T-helper 22 cell (primary cell): Measurements from ENCODE around the gene QDPR.
A peak's percentile ranks its signal among the peaks of the same experiment; 100 is the strongest.
"Not testable (repeated sequence)": the region's sequence is repeated elsewhere in the genome, so short reads cannot be mapped to it uniquely, and the experiment has no call there.

Experiments used
- DNase-seq: peaks from one replicate; pipeline ENCODE4 v3.0.0-alpha.2; 2020; ENCODE audit warnings: low read depth

The QDPR gene

DNA sequence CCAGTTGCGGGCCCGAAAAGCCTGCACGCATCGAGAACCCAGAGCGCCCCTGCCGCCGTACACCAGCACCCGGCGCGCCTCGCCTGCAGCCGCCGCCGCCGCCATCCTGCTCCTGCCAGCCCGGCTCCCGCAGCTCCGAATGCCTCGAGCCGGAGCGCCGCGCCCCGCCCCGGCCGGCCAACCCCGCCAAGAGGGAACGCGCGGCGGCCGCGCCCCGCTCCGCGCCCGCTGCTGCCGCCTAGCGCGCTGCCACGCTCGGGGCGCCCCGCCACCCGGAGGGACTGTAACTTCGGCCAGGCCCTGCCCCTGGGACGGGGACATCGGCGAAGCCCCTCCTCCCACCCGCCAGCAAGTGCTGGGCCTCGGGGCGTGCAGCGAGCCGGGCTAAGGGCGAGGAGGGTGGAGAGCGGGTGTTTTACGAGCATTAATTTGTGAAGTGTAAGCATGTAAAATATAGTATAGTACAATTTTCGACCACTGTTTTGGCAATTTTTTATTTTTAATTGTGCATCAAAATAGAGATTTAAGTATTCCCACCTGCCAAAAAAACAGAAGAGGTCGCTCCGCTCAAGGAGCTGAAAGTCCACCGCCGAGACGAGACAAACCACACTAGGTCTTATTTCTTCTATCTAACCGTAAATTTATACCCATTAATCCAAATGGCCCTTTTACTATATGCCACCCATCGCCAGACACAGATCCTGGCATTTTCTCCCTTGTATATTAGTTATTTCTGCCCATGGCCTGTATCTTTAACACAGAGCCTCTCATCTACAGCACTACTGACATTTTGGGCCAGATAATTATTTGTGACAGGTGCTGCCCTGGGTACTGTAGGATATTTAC is at the start of gene QDPR:
Gene QDPR (minus strand): TSS at position 141 of the 846 bp plus-strand sequence. CDS start 36 bp downstream, at position 105.
- DNase-seq, result peak; percentile 43

- DNase-seq, result no peak
Observed at GRCh38 chr4:17561195-17561909, 49.5 kb upstream of the QDPR start.

GRCh38 chr4:17560065-17560673 is 48.3 kb upstream of the QDPR start:
- no peak for DNase-seq

DNA sequence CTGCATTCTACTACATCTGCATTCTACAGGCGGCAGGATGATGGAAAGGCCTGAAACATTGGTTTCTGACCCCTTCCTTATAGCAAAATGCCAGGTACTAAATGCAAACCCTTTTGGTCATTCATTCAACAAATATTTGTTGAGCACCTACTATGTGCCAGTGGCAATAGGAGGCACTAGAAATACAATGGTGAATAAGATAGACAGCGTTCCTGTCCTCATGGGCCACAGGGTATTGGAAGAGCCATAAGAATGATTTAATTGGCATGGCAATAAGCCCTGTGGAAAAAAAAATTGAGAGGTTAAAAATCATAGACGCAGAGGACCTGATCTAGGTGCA is 47.8 kb upstream of the QDPR start:
- no peak for DNase-seq

GRCh38 chr4:17558941-17559708 is 47.2 kb upstream of the QDPR start:
- no peak for DNase-seq

DNA sequence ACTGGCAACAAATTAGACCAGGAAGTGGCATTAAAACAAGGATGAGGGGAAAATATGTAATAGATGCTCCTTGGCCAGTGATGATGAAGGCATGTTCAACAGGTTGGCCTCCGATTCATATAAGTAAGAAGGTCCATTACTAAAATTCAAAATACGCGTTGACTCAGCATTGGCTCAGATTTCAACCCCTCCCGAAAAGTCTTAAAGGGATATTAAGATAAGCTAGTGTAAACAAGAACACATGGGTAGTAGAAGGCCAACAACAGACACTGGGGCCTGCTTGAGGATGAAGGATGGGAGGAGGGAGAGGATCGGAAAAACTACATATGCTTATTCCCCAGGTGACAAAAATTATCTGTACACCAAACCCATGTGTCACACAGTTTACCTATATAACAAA is 46.0 kb upstream of the QDPR start:
- DNase-seq, result no peak

DNA sequence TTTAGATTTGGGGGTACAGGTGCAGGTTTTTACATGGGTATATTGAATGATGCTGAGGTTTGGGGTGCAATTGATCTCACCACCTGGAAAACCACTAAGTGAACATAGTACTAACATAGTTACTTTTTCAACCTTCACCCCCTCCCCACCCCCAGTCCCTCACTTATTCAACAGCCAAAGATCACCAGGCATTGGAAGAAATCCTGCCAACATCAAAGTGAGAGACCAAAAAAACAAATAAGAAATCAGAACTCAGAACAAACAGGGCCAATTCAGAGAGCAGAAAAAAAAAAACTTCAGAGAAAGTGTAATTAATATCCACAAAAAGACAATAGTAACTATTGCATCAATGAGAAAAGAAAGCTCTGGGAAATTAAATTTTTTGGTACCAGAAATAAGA is 44.6 kb upstream of the QDPR start:
- DNase-seq, result no peak

DNA sequence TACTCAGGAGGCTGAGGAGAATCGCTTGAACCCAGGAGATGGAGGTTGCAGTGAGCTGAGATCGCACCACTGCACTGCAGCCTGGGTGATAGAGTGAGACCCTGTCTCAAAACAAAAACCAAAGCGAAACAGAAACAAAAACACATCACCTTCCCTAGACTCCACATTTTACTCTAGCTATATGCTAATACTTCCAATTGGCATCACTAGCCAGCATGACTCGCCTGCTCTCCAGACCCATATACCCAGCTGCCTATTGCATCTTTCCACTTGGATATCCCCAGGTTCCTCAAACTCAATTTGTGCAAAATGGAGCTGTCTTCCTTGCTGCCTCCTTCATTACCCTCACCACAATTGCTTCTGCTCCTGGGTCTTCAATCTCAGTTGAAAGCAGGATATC is 42.7 kb upstream of the QDPR start:
- DNase-seq, result no peak

DNA sequence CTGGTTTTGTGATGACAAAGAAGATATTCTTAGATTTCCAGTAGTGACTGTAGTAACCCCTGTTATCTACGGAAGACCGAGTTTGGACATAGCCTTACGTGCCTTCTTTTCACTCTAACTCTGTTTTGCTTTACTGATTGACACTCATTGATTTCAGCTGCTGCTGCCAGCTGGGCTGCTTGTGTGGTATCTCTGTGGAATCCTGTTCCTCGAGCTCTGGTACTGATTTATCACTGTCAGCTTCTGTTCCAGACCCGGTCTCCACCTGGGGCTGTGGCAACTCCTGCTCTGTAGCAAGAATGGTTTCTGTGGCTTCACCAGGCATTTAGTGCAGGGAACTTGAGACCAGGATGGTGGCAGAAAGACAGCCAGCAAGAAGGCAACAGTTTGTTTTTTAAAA is 40.5 kb upstream of the QDPR start:
- DNase-seq, result no peak

GRCh38 chr4:17550549-17550948 is 38.7 kb upstream of the QDPR start:
- no peak for DNase-seq

DNA sequence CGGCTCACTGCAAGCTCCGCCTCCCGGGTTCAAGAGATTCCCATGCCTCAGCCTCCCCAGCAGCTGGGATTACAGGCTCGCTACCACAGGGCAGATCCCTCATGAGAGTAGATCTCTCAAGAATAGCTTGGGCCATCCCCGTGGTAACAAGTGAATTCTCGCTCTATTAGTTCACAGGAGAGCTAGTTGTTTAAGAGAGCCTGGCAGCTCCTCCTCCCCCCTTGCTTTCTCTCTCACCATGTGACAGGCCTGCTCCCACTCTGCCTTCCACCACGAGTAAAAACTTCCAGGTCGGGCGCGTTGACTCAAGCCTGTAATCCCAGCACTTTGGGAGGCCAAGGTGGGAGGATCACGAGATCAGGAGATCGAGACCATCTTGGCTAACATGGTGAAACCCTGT is 34.8 kb upstream of the QDPR start:
- no peak for DNase-seq

DNA sequence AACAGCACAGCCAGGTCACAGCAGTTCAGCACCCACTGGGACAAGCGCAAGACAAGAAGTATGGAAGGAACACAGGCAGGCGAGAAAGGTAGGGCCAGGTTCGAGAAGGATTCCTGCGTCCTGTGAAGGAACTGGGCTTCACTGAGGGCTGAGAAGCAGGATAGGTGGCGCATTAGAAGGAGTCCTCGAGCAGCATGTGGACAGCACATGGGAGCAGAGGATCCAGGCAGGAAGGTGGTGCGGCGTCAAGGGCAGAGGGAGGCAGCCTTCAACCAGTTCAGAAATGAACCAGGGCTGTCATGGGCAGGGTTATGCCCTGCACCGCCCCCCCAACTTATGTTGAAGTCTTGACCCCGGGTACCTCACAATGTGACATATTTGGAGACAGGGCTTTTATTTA is 34.3 kb upstream of the QDPR start:
- no peak for DNase-seq

GRCh38 chr4:17545374-17546140 is 33.7 kb upstream of the QDPR start:
- DNase-seq, result no peak

GRCh38 chr4:17544831-17545234 is 32.9 kb upstream of the QDPR start:
- no peak for DNase-seq

DNA sequence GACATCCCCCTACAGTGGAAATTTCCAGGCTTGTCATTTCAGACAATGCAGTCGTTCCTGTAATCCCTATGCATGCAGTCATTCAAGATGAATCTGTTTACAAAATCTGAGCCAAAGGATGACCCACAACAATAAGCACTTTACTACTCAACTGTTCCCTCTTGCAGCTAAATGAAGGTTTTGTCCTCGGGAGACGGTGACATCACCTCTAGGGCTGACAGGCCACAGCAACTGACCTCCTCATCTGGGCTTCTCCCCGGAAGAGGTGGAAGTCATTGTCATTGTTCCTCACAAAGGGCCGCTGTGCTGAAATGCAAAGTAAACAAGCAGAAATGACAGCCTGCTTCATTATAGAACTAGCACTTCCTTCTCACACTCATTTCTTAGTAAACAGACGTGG is 32.3 kb upstream of the QDPR start:
- DNase-seq, result no peak

- DNase-seq, result not testable (repeated sequence)
Observed at GRCh38 chr4:17537060-17537459, 25.2 kb upstream of the QDPR start.

- no peak for DNase-seq
Observed at GRCh38 chr4:17535906-17536305, 24.0 kb upstream of the QDPR start.

DNA sequence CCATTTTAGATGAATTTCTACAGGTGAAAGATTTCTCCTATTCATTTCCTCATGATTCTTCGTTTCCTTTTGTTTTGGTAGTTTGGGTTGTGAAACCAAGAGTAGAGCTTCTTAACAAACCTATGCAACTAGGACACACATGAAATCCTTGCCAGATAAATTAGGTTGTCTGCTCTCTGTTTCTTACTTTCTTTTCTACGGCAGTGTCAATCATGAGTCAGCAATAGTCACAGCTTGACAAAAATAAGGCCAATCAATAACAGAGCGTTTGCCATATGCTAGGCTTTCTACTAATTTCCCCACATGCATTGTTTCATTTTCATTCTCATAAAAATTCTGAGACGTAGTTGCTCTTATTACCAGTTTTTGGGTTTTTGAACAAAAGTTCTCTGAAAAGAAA is 23.4 kb upstream of the QDPR start:
- DNase-seq, result no peak

GRCh38 chr4:17534705-17535104 is 22.8 kb upstream of the QDPR start:
- DNase-seq, result no peak

DNA sequence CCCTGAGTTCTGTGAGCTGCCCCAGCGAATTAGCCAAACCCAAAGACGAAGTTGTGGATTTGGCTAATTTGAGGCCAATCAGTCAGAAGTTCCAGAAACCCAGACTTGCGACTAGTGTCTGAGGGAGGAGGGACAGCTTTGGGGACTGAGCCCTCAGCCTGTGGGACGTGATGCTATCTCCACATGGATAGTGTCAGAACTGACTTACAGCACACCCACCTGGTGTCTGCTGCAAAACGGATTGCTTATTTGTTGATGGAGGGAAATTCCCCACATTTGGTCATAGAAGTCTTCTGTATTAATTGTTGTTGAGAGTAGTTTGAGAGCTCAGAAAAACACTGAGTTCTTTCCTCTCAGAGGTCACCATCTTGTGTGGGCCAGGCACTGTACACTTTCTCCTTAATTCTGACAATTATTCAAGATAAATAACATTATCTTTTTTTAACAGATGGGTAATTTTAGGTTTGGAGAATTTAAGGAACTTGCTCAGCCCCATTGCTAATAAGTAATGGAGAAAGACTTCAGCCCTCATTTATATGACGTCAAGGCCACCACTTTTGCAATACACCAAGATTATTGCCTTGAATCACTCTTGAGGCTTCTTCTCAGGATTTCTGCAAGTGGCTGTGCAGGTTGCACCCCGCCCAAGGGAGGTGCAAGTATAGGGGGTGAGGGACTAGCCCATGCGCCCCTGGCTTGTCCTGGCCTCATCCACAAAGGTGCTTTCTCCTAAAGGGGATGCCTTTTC is 19.8 kb upstream of the QDPR start:
- DNase-seq, result no peak
